T-helper 2 cell treated with Interferon-gamma antibody and Interleukin-4, amounts not matched to agents 5 μg/mL and 100 μg/mL, for 36 hours (primary cell): ENCODE data around the gene DPP6.

Experiments
- DNase-seq: peaks from one replicate; pipeline ENCODE4 v3.0.0; 2021; ENCODE audit warnings: low spot score
- H3K27ac Mint-ChIP-seq: one replicate; pipeline ENCODE4 v1.8.0; 2021; ENCODE audit warnings: mild to moderate bottlenecking, mixed read lengths
- H3K27me3 Mint-ChIP-seq: one replicate; pipeline ENCODE4 v1.8.0; 2021; ENCODE audit warnings: low read depth, mixed read lengths
- H3K36me3 Mint-ChIP-seq: one replicate; pipeline ENCODE4 v1.8.0; 2021; ENCODE audit warnings: low read depth, mixed read lengths
- H3K4me1 Mint-ChIP-seq: one replicate; pipeline ENCODE4 v1.8.0; 2021; ENCODE audit warnings: low read depth, mixed read lengths
- H3K4me3 Mint-ChIP-seq: one replicate; pipeline ENCODE4 v1.8.0; 2022; ENCODE audit warnings: mild to moderate bottlenecking, moderate library complexity, mixed read lengths
- H3K9me3 Mint-ChIP-seq: one replicate; pipeline ENCODE4 v1.8.0; 2021; ENCODE audit warnings: mixed read lengths

Gene DPP6

GRCh38 chr7:154198481-154198880, 146.3 kb downstream of the DPP6 start:
- no peak for DNase-seq
- no peaks in the 10 kb centered on the region for H3K4me1 Mint-ChIP-seq
- no peak overlapping the region for H3K27ac Mint-ChIP-seq
- H3K36me3 Mint-ChIP-seq: no peaks in the 10 kb centered on the region
- H3K27me3 Mint-ChIP-seq: no peaks in the 10 kb centered on the region
- peaks cover 16% of the 10 kb centered on the region for H3K9me3 Mint-ChIP-seq
- no peak overlapping the region for H3K4me3 Mint-ChIP-seq

GRCh38 chr7:154200241-154200640, 148.0 kb downstream of the DPP6 start:
- no peak overlapping the region for H3K27ac Mint-ChIP-seq
- H3K4me3 Mint-ChIP-seq: no peak overlapping the region
- no peaks in the 10 kb centered on the region for H3K36me3 Mint-ChIP-seq
- H3K4me1 Mint-ChIP-seq: no peaks in the 10 kb centered on the region
- DNase-seq: no peak
- peaks cover 18% of the 10 kb centered on the region for H3K9me3 Mint-ChIP-seq
- H3K27me3 Mint-ChIP-seq: no peaks in the 10 kb centered on the region

- H3K4me3 Mint-ChIP-seq: no peak overlapping the region
- peaks cover 17% of the 10 kb centered on the region for H3K9me3 Mint-ChIP-seq
- H3K4me1 Mint-ChIP-seq: no peaks in the 10 kb centered on the region
- H3K36me3 Mint-ChIP-seq: no peaks in the 10 kb centered on the region
- no peaks in the 10 kb centered on the region for H3K27me3 Mint-ChIP-seq
- H3K27ac Mint-ChIP-seq: no peak overlapping the region
- DNase-seq: no peak
Observed at GRCh38 chr7:154202002-154202401, 149.8 kb downstream of the DPP6 start.

- no peaks in the 10 kb centered on the region for H3K36me3 Mint-ChIP-seq
- no peak overlapping the region for H3K4me3 Mint-ChIP-seq
- no peaks in the 10 kb centered on the region for H3K4me1 Mint-ChIP-seq
- DNase-seq: no peak
- no peaks in the 10 kb centered on the region for H3K27me3 Mint-ChIP-seq
- H3K9me3 Mint-ChIP-seq: peaks cover 23% of the 10 kb centered on the region
- no peak overlapping the region for H3K27ac Mint-ChIP-seq
Observed at GRCh38 chr7:154204046-154204445, 151.8 kb downstream of the DPP6 start.

- no peak for DNase-seq
- no peaks in the 10 kb centered on the region for H3K4me1 Mint-ChIP-seq
- H3K36me3 Mint-ChIP-seq: no peaks in the 10 kb centered on the region
- H3K27ac Mint-ChIP-seq: no peak overlapping the region
- H3K27me3 Mint-ChIP-seq: no peaks in the 10 kb centered on the region
- peaks cover 17% of the 10 kb centered on the region for H3K9me3 Mint-ChIP-seq
- no peak overlapping the region for H3K4me3 Mint-ChIP-seq
Observed at GRCh38 chr7:154212861-154213260, 160.7 kb downstream of the DPP6 start.

GRCh38 chr7:154217688-154218340, 165.6 kb downstream of the DPP6 start:
- Mint-ChIP-seq H3K27me3 (no peaks in the 10 kb centered on the region), H3K36me3 (no peaks in the 10 kb centered on the region), H3K4me1 (no peaks in the 10 kb centered on the region), H3K27ac (no peak overlapping the region), H3K4me3 (no peak overlapping the region), H3K9me3 (peaks cover 10% of the 10 kb centered on the region)
- no peak for DNase-seq

- Mint-ChIP-seq H3K4me1 (no peaks in the 10 kb centered on the region), H3K27me3 (no peaks in the 10 kb centered on the region), H3K9me3 (peaks cover 25% of the 10 kb centered on the region), H3K36me3 (no peaks in the 10 kb centered on the region), H3K4me3 (no peak overlapping the region), H3K27ac (no peak overlapping the region)
- no peak for DNase-seq
Observed at GRCh38 chr7:154231732-154232131, 179.5 kb downstream of the DPP6 start.

- Mint-ChIP-seq H3K27me3 (no peaks in the 10 kb centered on the region), H3K4me1 (no peaks in the 10 kb centered on the region), H3K27ac (no peak overlapping the region), H3K4me3 (no peak overlapping the region), H3K36me3 (no peaks in the 10 kb centered on the region), H3K9me3 (peaks cover 25% of the 10 kb centered on the region)
- DNase-seq: no peak
Observed at GRCh38 chr7:154232700-154233099, 180.5 kb downstream of the DPP6 start.

GRCh38 chr7:154241988-154242387, 189.8 kb downstream of the DPP6 start:
- H3K27ac Mint-ChIP-seq: no peak overlapping the region
- H3K27me3 Mint-ChIP-seq: no peaks in the 10 kb centered on the region
- no peak overlapping the region for H3K4me3 Mint-ChIP-seq
- no peaks in the 10 kb centered on the region for H3K36me3 Mint-ChIP-seq
- H3K4me1 Mint-ChIP-seq: no peaks in the 10 kb centered on the region
- DNase-seq: no peak
- H3K9me3 Mint-ChIP-seq: peaks cover 24% of the 10 kb centered on the region

- Mint-ChIP-seq H3K4me3 (no peak overlapping the region), H3K27me3 (no peaks in the 10 kb centered on the region), H3K27ac (no peak overlapping the region), H3K9me3 (peaks cover 24% of the 10 kb centered on the region), H3K4me1 (no peaks in the 10 kb centered on the region), H3K36me3 (no peaks in the 10 kb centered on the region)
- DNase-seq: no peak
Observed at GRCh38 chr7:154242709-154243108, 190.5 kb downstream of the DPP6 start.

GRCh38 chr7:154252046-154252445, 199.8 kb downstream of the DPP6 start:
- Mint-ChIP-seq H3K4me3 (no peak overlapping the region), H3K27me3 (no peaks in the 10 kb centered on the region), H3K9me3 (peaks cover 14% of the 10 kb centered on the region), H3K36me3 (no peaks in the 10 kb centered on the region), H3K27ac (no peak overlapping the region), H3K4me1 (no peaks in the 10 kb centered on the region)
- no peak for DNase-seq

GRCh38 chr7:154253810-154254209, 201.6 kb downstream of the DPP6 start:
- no peak overlapping the region for H3K4me3 Mint-ChIP-seq
- no peaks in the 10 kb centered on the region for H3K4me1 Mint-ChIP-seq
- peaks cover 14% of the 10 kb centered on the region for H3K9me3 Mint-ChIP-seq
- H3K36me3 Mint-ChIP-seq: no peaks in the 10 kb centered on the region
- no peak overlapping the region for H3K27ac Mint-ChIP-seq
- H3K27me3 Mint-ChIP-seq: no peaks in the 10 kb centered on the region
- DNase-seq: no peak

- H3K4me1 Mint-ChIP-seq: no peaks in the 10 kb centered on the region
- no peaks in the 10 kb centered on the region for H3K36me3 Mint-ChIP-seq
- H3K27ac Mint-ChIP-seq: no peak overlapping the region
- DNase-seq: no peak
- no peak overlapping the region for H3K4me3 Mint-ChIP-seq
- no peaks in the 10 kb centered on the region for H3K27me3 Mint-ChIP-seq
- H3K9me3 Mint-ChIP-seq: peaks cover 25% of the 10 kb centered on the region
Observed at GRCh38 chr7:154255324-154255723, 203.1 kb downstream of the DPP6 start.

GRCh38 chr7:154256150-154256549, 204.0 kb downstream of the DPP6 start:
- Mint-ChIP-seq H3K4me3 (no peak overlapping the region), H3K27ac (no peak overlapping the region), H3K4me1 (no peaks in the 10 kb centered on the region), H3K27me3 (no peaks in the 10 kb centered on the region), H3K9me3 (peaks cover 22% of the 10 kb centered on the region), H3K36me3 (no peaks in the 10 kb centered on the region)
- DNase-seq: no peak

GRCh38 chr7:154259396-154259795, 207.2 kb downstream of the DPP6 start:
- Mint-ChIP-seq H3K9me3 (peaks cover 14% of the 10 kb centered on the region), H3K4me3 (no peak overlapping the region)

More at GRCh38 chr7:154259396-154259795, 207.2 kb downstream of the DPP6 start:
- DNase-seq: no peak
- no peaks in the 10 kb centered on the region for H3K4me1 Mint-ChIP-seq
- no peaks in the 10 kb centered on the region for H3K36me3 Mint-ChIP-seq
- no peak overlapping the region for H3K27ac Mint-ChIP-seq
- no peaks in the 10 kb centered on the region for H3K27me3 Mint-ChIP-seq
